Measurements from ENCODE around the gene MSANTD3. TPM values are rescaled to one million over a fixed set of nuclear protein-coding genes. Genes with fewer than 3 reads are reported as not detected.

MSANTD3 gene
- polyA plus RNA-seq, 3 donors from 2014 or later, result 3.3 to 10.0 (median 6.6) TPM

GRCh38 chr9:100478192-100478591 is 51.2 kb downstream of the MSANTD3 start:
- peaks cover 4 to 6% of the 10 kb centered on the region in 2 donors for H3K4me1 Mint-ChIP-seq

GRCh38 chr9:100479820-100480219 is 52.9 kb downstream of the MSANTD3 start:
- peaks cover 0 to under 1% (median 0%) of the 10 kb centered on the region in 6 donors for H3K9me3 Mint-ChIP-seq
- no peaks in the 10 kb centered on the region for H3K4me1 Mint-ChIP-seq
- no peak overlapping the region for H3K27ac Mint-ChIP-seq
- DNase-seq, result no peak
- no peak overlapping the region for H3K4me3 Mint-ChIP-seq
- peaks cover 0 to 8% (median 4%) of the 10 kb centered on the region in 3 donors for H3K36me3 Mint-ChIP-seq
- peaks cover 8 to 12% (median 11%) of the 10 kb centered on the region in 3 donors for H3K27me3 Mint-ChIP-seq (ENCODE audit: low read depth in 3 of 3)

More at GRCh38 chr9:100478192-100478591, 51.2 kb downstream of the MSANTD3 start:
- Mint-ChIP-seq H3K27ac (no peak overlapping the region), H3K27me3 (ENCODE audit: low read depth in 3 of 3) (peaks cover 10 to 15% (median 13%) of the 10 kb centered on the region in 3 donors), H3K9me3 (no peaks in the 10 kb centered on the region), H3K4me3 (no peak overlapping the region), H3K36me3 (peaks cover 4 to 8% (median 4%) of the 10 kb centered on the region in 3 donors)
- DNase-seq, result no peak

DNA sequence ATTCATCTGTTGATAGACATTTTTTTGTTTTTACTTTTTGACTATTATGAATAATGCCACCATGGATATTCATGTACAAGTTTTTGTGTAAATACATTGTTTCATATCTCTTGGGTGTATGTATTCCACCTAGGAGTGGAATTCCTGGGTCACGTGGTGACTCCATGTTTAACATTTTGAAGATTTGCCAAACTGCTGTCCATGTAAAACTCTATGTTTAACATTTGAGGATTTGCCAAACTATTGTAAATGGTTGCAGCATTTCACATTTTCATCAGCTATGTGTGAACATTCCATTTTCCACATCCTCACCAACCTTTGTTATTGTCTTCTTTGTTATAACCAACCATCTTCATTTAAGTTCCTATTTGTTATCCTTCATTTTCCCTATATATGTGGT is 58.3 kb downstream of the MSANTD3 start:
- peaks cover 0 to 8% (median 4%) of the 10 kb centered on the region in 3 donors for H3K36me3 Mint-ChIP-seq
- DNase-seq, result no peak
- no peaks in the 10 kb centered on the region for H3K4me1 Mint-ChIP-seq
- peaks cover 3 to 7% (median 6%) of the 10 kb centered on the region in 3 donors for H3K27me3 Mint-ChIP-seq (ENCODE audit: low read depth in 3 of 3)
- no peak overlapping the region for H3K27ac Mint-ChIP-seq
- peaks cover 0 to 3% (median 0%) of the 10 kb centered on the region in 6 donors for H3K9me3 Mint-ChIP-seq
- no peak overlapping the region for H3K4me3 Mint-ChIP-seq

- H3K4me3 Mint-ChIP-seq, result no peak overlapping the region
- H3K9me3 Mint-ChIP-seq, result peaks cover 0 to 3% (median 0%) of the 10 kb centered on the region in 6 donors
- H3K36me3 Mint-ChIP-seq, result peaks cover 0 to 5% (median 0%) of the 10 kb centered on the region in 3 donors
- H3K27ac Mint-ChIP-seq, result no peak overlapping the region
- DNase-seq, result no peak
- no peaks in the 10 kb centered on the region for H3K4me1 Mint-ChIP-seq
- peaks cover 3 to 7% (median 6%) of the 10 kb centered on the region in 3 donors for H3K27me3 Mint-ChIP-seq (ENCODE audit: low read depth in 3 of 3)
Measured at GRCh38 chr9:100486479-100487176, 59.7 kb downstream of the MSANTD3 start.

GRCh38 chr9:100488177-100488576 is 61.2 kb downstream of the MSANTD3 start:
- Mint-ChIP-seq H3K27me3 (ENCODE audit: low read depth in 3 of 3) (peaks cover 2 to 4% (median 3%) of the 10 kb centered on the region in 3 donors), H3K9me3 (peaks cover 0 to 3% (median 0%) of the 10 kb centered on the region in 6 donors), H3K36me3 (no peaks in the 10 kb centered on the region), H3K4me1 (peaks cover 0 to 5% of the 10 kb centered on the region in 2 donors), H3K27ac (no peak overlapping the region), H3K4me3 (no peak overlapping the region)
- DNase-seq, result no peak

GRCh38 chr9:100489836-100490235 is 62.9 kb downstream of the MSANTD3 start:
- H3K4me1 Mint-ChIP-seq, result peaks cover 0 to 5% of the 10 kb centered on the region in 2 donors
- H3K36me3 Mint-ChIP-seq, result no peaks in the 10 kb centered on the region
- peaks cover 0 to 2% (median 0%) of the 10 kb centered on the region in 3 donors for H3K27me3 Mint-ChIP-seq (ENCODE audit: low read depth in 3 of 3)
- H3K9me3 Mint-ChIP-seq, result peaks cover 0 to 2% (median 0%) of the 10 kb centered on the region in 6 donors
- H3K4me3 Mint-ChIP-seq, result no peak overlapping the region
- no peak for DNase-seq
- H3K27ac Mint-ChIP-seq, result no peak overlapping the region

- H3K27me3 Mint-ChIP-seq (ENCODE audit: low read depth in 3 of 3), result peaks cover 0 to 4% (median 2%) of the 10 kb centered on the region in 3 donors
- H3K36me3 Mint-ChIP-seq, result no peaks in the 10 kb centered on the region
- no peak overlapping the region for H3K27ac Mint-ChIP-seq
- peaks cover 0 to 5% of the 10 kb centered on the region in 2 donors for H3K4me1 Mint-ChIP-seq
- no peak for DNase-seq
- H3K4me3 Mint-ChIP-seq, result no peak overlapping the region
- no peaks in the 10 kb centered on the region for H3K9me3 Mint-ChIP-seq
Measured at GRCh38 chr9:100492952-100493351, 66.0 kb downstream of the MSANTD3 start.

- H3K36me3 Mint-ChIP-seq, result no peaks in the 10 kb centered on the region
- no peaks in the 10 kb centered on the region for H3K9me3 Mint-ChIP-seq
- no peak for DNase-seq
Measured at GRCh38 chr9:100498592-100498991, 71.6 kb downstream of the MSANTD3 start.

DNA sequence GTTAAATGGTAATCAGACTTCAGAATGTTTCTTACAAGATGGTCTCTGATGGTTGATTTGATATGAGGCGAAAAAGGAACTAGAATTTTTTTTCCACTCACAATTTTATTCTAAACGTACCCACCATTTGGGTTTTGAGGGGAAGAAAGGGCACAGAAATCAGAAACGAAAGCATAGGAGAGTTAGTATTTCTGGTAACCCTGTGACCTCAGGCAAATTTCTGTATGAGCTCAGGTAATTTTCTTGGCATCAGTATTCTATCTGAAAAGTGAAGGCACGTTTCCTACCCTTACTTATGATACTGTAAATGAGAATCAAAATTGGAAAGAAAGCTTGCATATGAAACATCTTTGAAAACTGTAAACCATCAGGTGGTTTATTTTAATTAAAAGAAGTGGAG is 72.5 kb downstream of the MSANTD3 start:
- DNase-seq, result no peak
- Mint-ChIP-seq H3K36me3 (no peaks in the 10 kb centered on the region), H3K4me3 (no peak overlapping the region), H3K27ac (no peak overlapping the region), H3K27me3 (ENCODE audit: low read depth in 3 of 3) (peaks cover 2 to 4% (median 2%) of the 10 kb centered on the region in 3 donors), H3K4me1 (no peaks in the 10 kb centered on the region), H3K9me3 (no peaks in the 10 kb centered on the region)

More at GRCh38 chr9:100498592-100498991, 71.6 kb downstream of the MSANTD3 start:
- no peaks in the 10 kb centered on the region for H3K4me1 Mint-ChIP-seq
- peaks cover 2 to 4% (median 2%) of the 10 kb centered on the region in 3 donors for H3K27me3 Mint-ChIP-seq (ENCODE audit: low read depth in 3 of 3)
- no peak overlapping the region for H3K27ac Mint-ChIP-seq
- H3K4me3 Mint-ChIP-seq, result no peak overlapping the region

GRCh38 chr9:100499866-100500265 is 72.9 kb downstream of the MSANTD3 start:
- Mint-ChIP-seq H3K27me3 (ENCODE audit: low read depth in 3 of 3) (peaks cover 2 to 4% (median 2%) of the 10 kb centered on the region in 3 donors), H3K9me3 (no peaks in the 10 kb centered on the region), H3K4me3 (no peak overlapping the region), H3K27ac (no peak overlapping the region), H3K36me3 (no peaks in the 10 kb centered on the region), H3K4me1 (no peaks in the 10 kb centered on the region)
- no peak for DNase-seq

Other genes with a start within 250 kb of the MSANTD3 start
- 10 to 100 TPM in 2 of 3 donors, 1 to 10 TPM in 1; 5.9 to 13.8 (median 11.3) TPM for gene TEX10, start 74.2 kb upstream of the MSANTD3 start, polyA plus RNA-seq
- gene TMEFF1, start 46.0 kb downstream of the MSANTD3 start, polyA plus RNA-seq, result not detected
- gene CAVIN4, start 150.9 kb downstream of the MSANTD3 start, polyA plus RNA-seq, result not detected